ENCODE data around the gene DENND5A.
"Not testable (repeated sequence)": the region's sequence is repeated elsewhere in the genome, so short reads cannot be mapped to it uniquely, and the experiment has no call there.

Gene DENND5A

DNA sequence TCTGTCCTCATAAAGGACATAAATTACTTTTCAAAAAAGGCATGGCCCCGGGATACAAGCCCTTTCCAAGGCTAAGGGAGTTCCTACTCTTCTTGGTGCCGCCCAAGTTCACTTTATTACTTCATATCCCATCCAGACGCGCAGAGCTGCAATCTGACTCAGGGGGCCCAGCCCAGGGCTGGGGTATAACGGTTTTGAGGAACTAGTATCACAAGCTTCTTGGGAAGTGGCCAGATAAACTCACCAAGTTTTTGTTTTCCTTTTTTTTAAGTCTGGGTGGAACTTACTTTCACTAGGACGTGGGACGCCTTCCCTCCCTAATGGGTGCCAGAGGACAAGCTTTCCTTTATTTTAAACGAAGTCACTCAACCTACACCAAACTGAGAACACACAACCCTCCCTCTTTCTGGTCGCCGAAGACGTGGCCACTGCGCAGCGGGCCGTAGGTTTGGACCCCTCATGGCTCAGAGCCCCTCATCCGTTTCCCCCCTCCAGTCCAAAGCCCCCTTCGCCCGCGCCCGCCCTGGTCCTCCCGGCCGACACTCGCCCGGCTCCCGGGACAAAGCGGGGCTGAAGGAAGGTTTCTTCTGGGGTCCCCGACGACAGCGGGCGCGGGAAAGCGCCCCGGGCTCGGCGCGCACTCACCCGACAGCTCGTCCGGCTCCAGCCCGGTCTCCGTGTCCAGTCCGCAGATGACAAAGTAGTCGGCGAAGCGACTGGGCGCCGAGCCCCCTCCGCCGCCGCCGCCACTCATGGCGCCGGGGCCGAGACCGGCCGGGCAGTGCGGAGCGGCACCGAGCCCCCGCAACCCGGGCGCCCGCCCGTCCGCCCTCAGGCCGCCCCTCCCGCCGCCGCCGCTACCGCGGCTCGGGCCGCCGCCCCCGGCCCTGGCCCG, 587 bp downstream of the DENND5A start:
- no peak for DNase-seq

DNA sequence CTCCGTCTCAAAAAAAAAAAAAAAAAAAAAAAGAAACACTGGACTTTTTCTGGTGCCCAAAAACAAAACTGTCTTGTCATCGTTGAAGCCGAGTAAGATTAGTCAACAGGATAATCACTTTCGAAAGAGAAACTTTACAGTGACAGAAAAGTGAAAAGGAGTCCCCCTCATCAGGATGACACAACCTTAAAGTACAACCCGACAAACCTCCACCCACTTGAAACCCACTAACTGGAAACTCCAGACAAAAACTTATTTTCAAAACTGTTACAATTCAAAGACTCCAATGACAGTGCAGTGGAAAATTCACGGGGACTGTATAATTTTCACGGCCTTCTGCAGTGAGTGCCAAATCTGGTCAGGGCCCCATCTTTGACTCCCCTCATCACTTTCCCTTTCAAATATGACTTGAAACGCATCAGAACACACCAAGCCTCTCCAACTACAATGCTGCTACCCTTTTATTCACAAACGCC, 1.3 kb downstream of the DENND5A start:
- DNase-seq, result no peak

DNA sequence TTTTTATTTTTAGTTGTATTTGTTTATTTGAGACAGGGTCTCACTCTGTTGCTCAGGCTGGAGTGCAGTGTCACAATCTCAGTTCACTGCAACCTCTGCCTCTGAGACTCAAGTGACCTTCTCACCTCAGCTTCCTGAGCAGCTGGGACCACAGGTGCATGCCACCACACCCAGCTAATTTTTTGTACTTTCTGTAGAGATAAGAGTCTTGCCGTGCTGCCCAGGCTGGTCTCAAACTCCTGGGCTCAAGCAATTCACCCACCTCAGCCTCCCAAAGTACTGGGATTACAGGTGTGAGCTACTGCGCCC, 4.4 kb downstream of the DENND5A start:
- not testable (repeated sequence) for DNase-seq

DNA sequence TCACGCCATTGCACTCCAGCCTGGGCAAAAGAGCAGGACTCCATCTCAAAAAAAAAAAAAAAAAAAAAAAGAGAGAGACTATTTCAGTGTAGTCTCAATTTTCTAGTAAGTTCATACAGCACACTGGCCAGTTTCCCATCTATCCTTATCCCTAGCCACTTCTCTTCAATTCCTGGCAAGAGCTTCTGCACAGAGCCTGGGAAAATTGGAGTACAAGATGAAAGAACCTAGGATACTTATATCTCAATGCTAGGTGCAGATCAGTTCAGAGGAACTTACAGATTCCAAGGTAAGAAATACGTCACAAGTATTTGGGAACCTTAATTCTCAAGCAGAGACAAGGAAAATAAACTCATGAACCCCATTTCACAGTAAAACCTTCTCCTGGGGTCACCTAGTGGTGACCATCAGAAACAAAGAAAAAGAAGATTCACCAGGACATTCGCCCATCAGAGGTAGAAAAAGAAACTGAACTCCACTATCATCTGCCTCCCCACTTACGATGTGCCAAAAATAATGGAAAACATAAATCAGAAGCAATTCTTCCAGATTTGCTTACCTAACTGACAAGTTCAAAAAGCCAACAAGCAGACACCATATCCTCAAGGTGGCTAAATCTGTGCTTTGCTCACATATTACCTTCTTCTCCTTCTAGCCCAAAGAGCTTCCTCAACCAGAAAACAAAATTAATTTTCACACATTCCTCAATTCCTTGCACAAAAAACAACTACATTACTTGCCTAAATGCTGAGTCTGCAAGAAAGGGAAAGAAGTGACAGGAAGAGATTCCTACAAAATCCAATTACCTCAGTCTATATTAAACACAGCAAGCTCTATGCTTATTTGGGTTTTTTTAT, 4.9 kb downstream of the DENND5A start:
- no peak for DNase-seq

- DNase-seq, result not testable (repeated sequence)
Measured at GRCh38 chr11:9258279-9258678, 6.9 kb downstream of the DENND5A start.

- DNase-seq, result no peak
Measured at GRCh38 chr11:9254416-9254815, 10.7 kb downstream of the DENND5A start.

- DNase-seq, result no peak
Measured at GRCh38 chr11:9253086-9253485, 12.1 kb downstream of the DENND5A start.

- DNase-seq, result no peak
Measured at GRCh38 chr11:9251311-9251710, 13.8 kb downstream of the DENND5A start.

GRCh38 chr11:9250139-9250582, 15.0 kb downstream of the DENND5A start:
- no peak for DNase-seq

- DNase-seq, result no peak
Measured at GRCh38 chr11:9249252-9249651, 15.9 kb downstream of the DENND5A start.

DNA sequence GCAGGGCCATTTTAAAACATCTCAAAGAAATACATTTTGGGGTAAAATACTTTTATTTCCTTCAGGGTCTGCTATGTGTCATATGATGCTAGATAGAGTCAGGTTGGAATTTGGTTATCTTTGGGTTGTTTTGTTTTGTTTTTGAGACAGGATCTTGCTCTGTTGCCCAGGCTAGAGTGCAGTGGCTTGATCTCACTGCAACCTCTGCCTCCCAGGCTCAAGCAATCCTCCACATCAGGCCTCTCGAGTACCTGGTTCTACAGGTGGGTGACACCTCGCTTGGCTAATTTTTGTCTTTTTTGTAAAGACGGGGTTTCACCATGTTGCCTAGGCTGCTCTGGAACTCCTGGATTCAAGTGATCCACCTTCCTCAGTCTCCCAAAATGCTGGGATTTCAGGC, 17.3 kb downstream of the DENND5A start:
- DNase-seq, result no peak

- DNase-seq, result not testable (repeated sequence)
Measured at GRCh38 chr11:9236242-9236641, 28.9 kb downstream of the DENND5A start.

GRCh38 chr11:9232482-9232881, 32.7 kb downstream of the DENND5A start:
- DNase-seq, result no peak

- DNase-seq, result no peak
Measured at GRCh38 chr11:9231848-9232177, 33.3 kb downstream of the DENND5A start.

- DNase-seq, result no peak
Measured at GRCh38 chr11:9230296-9230695, 34.9 kb downstream of the DENND5A start.

DNA sequence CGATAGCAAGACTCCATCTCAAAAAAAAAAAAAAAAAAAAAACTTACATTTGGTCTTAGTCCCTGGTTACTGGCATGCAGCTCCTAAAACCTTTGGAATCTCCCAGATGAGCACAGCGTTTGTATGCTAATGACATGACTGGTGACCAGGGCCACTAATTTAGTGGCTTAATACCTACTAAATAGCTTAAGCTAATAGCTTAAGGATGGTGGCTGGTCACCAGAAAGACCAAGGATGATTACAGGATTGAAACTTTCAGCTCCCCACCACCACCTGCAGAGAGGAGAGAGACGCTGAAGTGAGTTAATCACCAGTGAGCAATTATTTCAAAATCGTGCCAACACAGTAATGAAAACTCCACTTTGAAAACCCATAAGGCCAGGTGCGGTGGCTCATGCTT, 37.1 kb downstream of the DENND5A start:
- no peak for DNase-seq

DNA sequence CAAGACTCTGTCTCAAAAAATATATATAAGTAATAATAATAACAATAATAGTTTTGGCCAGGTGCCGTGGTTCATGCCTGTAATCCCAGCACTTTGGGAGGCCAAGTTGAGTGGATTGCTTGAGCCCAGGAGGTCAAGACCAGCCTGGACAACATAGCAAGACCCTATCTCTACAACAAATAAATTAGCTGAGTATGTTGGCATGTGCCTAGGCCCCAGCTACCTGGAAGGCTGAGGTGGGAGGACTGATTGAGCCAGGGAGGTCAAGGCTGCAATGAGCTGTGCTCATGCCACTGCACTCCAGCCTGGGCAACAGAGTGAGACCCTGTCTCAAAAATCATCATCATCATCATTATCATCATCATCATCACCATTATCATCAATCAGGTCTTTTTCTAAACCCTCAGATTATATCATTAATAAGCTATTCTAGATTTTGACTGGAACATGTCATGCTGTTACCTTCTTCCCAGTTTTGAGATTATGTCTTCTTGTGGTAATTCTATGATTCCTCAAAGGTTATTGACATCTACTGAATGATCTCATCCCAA, 39.3 kb downstream of the DENND5A start:
- no peak for DNase-seq

DNA sequence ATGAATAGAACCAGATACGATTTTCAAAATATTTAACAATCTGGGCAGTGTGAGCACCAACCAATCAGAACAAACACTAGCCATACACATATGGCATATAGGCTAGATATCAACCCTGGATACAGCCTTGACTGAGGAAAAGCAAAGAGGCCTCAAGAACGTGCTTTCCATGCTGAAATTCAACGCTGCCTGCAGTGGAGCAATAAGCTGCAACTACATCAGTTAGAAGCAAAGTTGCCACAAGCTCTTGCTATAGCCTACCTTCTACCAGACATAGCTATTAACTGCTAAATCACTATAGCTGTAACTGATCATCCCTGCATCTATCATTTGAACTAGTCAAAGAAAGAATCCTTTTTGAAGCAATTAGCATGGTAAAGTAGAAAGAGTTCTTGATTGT, 42.5 kb downstream of the DENND5A start:
- DNase-seq, result no peak

DNA sequence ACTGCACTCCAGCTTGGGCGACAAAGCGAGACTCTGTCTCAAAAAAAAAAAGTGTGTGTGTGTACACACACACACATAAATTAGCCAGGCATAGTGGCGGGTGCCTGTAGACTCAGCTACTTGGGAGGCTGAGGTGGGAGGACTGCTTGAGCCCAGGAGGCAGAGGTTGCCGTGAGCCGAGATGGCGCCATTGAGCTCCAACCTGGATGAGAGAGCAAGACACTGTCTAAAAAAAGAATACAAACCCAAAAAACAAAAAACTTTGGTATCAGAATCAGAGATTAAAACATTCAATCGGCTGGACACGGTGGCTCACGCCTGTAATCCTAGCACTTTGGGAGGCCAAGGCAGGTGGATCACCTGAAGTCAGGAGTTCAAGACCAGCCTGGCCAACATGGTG, 44.3 kb downstream of the DENND5A start:
- not testable (repeated sequence) for DNase-seq

DNA sequence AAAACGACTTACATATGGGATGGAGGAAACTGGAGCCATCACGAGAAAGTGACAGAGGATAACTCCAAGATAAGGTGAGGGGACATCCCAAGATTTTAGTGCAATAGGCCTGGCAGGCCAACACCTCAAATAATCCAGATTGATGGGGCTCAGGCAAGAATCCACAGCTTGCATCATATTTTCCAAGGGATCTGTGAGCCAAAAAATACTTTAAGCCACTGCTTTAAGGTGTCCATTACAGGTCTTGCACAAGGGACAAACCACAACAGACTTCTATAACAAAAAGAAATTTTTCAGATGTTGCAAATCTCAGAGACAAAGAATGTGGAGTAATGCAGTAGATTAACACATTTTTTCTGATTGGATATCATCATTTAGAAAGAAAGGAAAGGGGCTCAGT, 45.6 kb downstream of the DENND5A start:
- DNase-seq, result no peak

- DNase-seq, result no peak
Measured at GRCh38 chr11:9219115-9219514, 46.0 kb downstream of the DENND5A start.

GRCh38 chr11:9214765-9215164, 50.4 kb downstream of the DENND5A start:
- DNase-seq, result no peak

GRCh38 chr11:9211322-9211721, 53.8 kb downstream of the DENND5A start:
- no peak for DNase-seq

DNA sequence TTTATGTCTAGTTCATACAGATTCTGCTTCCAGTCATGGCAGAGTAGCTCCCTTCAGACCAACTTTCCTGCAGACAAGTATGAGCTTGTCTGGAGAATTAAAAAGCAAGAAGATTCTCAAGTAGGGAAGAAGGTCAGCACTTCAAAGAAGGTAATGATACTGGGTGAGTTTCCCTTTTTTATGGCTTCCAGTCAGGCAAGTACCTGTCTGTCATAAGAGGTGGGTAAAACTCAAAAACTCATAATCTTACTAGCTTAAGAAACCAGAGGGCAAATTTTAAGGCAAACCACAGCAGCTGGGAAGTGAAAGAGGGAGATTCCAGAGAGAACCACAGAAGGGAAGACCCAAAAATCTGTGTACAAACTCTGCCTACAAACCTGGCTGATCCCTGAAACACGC, 54.2 kb downstream of the DENND5A start:
- no peak for DNase-seq
